ENCODE data around the gene CDC34.

Gene CDC34, protein sequence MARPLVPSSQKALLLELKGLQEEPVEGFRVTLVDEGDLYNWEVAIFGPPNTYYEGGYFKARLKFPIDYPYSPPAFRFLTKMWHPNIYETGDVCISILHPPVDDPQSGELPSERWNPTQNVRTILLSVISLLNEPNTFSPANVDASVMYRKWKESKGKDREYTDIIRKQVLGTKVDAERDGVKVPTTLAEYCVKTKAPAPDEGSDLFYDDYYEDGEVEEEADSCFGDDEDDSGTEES
- 23.2 to 44.3 reads per million in 2 donors for total RNA-seq

DNA sequence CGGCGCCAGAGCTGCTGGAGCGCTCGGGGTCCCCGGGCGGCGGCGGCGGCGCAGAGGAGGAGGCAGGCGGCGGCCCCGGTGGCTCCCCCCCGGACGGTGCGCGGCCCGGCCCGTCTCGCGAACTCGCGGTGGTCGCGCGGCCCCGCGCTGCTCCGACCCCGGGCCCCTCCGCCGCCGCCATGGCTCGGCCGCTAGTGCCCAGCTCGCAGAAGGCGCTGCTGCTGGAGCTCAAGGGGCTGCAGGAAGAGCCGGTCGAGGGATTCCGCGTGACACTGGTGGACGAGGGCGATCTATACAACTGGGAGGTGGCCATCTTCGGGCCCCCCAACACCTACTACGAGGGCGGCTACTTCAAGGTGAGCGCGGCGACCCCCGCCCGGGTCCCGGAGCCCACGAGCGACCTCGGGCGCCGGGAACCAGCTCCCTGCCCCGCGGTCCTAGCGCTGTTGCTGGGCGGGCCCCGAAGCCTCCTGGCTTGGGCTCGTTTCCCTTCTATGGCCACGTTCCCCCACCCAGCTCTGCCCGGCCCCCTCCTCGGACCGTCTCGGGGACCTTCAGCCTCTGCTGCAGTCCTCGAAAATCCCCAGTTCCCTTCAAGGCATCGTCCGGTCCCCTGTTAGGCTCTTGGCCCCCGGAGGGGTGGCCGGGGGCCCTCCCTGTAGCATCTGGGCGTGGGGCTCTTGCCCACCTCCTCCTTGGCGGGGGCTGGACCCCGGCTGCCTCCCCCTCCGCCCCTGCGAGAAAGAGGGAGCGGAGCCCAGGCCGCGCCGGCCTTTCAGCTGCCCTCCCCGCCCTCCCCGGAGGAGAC, at the start of gene CDC34:
Gene CDC34 (plus strand): TSS at position 8 of the 808 bp plus-strand sequence. CDS start 172 bp downstream, at position 180.
- no peak for DNase-seq

DNA sequence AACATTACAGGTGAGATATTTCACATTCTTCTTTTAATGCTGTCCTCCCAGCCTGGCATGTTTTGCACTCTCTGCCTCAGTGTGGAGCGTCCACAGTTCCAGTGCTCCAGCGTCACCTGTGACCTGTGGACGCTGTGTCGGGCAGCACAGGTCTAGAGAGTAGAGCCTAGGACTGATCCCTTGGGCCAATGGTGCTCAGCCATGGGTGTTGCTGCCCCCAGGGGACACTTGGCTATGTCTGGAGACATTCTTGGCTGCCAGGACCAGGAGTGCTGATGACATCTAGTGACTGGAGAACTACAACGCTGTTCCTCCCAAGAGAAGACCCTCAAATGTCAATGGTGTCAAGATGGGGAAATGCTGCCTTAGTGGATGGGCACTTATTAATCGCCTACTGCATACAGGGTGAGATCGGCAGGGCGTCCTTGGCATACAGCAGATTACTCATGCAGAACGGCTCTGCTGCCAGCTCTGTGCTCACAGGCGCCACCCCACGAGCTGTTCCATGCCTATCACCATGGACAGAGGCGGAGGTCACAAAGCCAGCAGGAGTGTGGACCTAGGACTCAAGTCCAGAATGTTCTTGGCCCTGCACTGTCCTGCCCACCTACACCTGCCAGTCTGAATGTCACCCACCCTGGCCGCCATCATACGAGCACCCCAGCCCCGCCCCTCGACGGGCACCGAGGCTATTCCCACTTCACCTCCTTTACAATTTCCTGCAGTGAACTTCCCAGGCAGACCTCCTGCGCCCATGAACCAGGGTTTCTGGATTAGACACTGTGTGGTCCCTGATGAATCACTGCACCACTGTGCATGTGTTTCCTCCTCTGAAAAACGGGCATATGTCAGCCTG, 49.1 kb upstream of the CDC34 start:
- DNase-seq, result no peak

DNA sequence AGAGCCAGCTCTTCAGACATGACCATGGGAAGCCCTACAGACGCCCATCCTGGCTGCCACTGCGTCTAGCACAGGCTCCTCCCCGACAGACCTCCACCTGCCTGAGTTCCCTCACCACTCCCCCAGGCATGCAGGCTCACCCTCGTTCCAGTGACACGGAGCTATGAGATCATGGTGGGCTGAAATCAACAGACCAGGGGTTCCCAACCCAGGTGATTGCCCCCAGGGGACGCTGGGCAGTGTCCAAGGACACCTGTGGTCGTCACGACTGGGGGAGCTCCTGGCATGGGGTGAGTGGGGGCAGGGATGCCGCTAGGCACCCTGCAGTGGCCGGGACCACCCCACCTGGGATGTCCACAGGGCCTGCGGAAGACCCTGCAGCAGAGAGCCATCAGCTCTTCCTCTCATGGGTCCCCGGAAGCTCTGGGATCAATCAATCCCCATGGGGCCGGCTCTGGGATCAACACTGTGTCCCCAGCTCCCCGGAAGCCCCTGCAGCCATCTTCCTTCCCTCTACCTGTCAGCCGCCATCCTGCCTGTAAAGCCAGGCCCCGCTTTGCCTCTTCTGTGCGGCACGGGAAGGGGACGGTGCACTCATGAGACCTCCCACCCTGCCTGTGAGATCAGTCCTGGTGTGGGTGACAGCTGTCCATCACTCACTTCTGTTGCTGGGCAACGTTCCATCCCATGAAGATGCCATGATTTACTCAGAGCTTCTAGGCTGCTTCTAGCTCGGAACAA, 48.1 kb upstream of the CDC34 start:
- DNase-seq, result no peak

DNA sequence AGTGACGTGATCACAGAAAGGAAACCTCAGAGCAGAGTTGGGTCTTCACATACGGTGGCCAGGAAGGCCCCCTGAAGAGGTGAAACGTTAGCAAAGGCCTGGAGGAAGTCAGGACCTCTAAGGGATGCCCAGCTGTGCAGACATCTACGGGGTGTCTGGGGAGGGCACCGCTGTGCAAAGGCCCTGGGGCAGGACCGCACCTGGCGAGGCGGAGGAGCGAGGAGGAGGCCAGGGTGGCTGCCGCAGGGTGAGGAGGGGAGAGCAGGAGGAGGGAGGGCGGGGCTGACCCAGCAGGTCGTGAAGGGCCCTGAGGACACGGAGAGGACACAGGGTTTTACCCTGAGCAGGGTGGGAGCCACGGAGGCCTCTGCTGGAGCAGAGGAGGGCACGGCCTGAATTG, 47.1 kb upstream of the CDC34 start:
- DNase-seq, result no peak

DNA sequence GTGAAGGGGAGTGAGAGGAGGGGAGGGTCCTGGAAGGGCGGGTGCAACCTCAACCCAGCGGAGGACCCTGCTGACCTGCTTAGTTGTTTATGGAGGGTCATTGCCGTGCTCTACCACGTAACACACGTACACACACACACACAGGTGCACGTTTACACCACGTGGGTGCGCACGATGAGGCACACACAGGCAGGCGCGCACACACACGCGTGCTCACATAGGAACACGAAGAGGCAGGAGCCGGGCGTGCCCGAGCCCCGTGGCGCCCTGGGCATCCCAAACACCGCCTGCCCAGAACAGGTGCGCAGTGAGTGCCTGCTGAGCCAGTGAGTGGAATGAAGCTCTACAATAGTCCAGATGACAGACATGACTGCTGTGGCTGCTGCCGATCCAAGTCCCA, 46.5 kb upstream of the CDC34 start:
- no peak for DNase-seq

DNA sequence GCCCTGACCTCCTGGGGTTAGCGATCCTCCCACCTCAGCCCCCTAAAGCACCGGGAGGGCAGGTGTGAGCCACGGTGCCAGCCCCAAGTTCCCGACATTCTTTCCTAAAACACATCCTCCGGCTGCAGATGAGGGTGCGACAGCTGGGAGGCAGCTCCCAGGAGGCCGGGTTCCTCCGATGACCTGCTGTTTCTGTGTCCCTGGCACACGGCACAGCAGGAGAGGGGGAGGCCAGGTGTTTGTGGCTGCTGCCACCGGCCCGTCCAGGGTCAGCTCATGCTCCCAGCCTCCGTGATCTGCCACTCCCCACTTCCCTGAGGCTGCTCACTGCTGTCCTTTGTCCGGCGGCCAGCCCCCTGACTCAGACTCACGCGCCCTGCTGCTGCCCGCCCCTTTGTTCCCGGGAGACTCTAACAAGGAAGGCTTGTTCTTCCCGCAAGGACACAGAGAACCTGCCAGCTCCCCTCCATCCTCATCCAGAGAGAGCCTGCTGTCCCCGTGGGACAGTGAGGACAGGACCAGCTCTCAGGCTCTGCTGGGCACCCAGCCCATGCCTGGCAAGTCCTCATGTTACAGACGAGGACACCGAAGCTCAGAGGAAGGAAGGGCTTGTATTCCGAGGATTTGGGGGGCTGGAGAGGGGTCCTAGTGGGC, 45.9 kb upstream of the CDC34 start:
- no peak for DNase-seq

DNA sequence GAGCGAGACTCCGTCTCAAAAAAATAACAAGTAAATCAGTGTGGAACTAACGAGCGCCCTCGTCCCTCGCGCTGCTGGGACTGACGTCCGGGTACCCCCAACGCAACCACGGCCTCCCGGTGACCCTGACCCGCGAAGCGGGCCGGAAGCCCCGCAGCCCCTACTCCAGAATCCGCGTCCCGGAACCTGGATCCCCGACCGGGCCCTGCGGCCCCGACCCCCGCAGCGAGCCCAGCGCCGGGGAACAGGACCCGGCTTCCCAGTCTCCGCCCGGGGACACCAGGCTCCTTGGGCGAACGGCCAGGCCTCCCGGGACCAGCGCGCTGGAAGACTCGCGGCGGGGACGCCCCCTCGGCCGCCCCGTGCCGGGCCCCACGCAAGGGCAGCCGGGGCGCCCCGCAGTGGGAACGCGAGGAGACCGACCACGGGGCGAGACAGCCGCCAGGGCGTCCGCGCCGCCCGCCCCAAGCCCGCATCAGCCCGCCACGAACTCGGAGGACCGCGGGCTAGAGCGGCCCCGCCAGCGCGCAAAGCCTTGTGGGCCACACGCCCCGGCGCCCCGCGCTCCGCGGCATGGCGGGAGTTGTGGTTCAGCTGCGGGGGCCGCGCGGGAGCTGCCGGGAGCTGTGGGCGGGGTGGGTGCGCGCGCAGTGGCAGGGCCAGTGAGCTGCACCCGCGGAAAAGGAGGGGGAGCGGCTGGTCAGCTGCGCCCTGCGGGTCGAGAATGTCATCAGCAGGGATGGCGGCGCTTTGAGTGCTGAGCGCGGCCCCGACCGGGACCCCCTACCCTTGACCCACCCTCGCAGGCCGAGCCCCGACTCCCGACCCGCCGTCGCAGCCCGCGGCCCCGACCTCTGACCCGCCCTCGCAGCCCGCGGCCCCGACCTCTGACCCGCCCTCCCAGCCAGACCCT, 42.8 kb upstream of the CDC34 start:
- DNase-seq, result peak; percentile 79 to 97 (median 87)

DNA sequence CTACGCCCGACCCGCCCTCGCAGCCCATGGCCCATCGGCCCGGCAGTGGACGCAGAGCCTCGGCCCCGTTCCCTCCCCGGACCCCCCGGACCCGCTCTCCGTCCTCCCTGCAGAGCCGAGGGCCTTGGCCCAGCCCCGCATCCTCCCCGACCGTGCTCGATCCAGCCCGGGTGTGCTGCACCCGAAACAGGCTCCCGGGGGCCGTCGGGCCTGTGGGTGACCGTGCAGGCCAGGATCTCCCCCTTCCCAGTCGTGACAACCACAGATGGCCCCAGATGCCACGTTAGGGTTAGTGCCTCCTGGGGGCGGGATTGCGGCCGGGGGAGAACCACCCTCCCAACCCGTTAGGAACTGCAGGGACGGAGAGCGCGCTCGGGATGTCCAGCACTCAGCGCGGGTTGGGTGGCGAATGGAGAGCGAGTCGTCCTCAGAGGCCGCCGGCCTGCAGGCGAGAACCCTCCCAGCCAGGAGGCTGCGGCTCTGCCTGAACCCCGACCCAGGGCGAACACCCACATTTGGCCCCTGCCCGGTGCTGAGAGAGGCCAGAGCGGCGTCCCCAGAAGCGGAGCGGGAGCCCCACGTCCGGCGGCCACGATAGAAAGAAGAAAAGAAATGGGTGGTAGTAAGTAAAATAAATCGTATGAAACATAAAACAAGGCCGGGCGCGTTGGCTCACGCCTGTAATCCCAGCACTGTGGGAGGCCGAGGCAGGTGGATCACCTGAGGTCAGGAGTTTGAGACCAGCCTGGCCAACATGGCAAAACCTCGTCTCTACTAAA, 42.0 kb upstream of the CDC34 start:
- peak in 1 of 5 experiments; percentile 35 for DNase-seq

DNA sequence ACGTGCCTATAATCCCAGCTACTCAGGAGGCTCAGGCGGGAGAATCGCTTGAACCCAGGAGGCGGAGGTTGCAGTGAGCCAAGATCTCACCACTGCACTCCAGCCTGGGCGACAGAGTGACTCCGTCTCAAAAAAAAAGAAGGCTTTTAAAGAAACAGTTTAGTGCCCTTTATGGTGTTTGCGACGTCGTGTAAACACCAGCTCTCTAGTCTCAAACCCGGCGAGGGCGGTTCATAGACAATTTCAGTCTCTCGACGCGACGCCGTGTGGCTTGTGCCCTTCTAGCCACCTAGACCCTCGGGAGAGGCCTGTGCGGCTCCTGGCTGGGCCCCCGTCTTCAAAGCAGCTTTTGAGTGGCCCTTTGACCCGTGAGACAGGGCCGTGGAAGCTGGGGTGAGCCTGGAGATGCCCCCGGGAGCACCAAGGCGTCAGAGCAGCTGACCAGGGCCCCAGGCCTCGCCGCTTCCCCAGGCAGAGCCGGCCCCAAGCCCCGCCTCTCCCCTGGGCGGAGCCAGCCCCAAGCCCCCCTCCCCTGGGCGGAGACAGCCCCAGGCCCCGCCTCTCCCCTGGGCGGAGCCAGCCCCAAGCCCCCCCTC, 40.3 kb upstream of the CDC34 start:
- peak in 1 of 5 experiments; percentile 24 for DNase-seq

DNA sequence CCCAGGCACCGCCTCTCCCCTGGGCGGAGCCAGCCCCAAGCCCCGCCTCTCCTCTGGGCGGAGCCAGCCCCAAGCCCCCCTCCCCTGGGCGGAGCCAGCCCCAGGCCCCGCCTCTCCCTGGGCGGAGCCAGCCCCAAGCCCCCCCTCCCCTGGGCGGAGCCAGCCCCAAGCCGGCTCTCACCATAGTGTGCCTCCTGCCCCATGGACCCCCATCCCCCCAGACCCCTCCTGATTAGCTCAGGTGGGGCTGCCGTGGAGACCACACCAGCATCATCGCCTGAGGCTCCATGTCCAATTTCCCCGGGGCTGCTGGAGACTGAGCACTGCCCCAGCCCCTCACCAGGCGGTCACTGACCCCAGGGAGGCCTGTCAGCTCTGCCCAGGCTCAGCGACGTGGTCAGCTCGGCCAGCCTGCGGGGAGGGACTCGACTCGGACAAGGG, 39.4 kb upstream of the CDC34 start:
- DNase-seq, result peak in 3 of 5 experiments; percentile 14 to 63 (median 34)

DNA sequence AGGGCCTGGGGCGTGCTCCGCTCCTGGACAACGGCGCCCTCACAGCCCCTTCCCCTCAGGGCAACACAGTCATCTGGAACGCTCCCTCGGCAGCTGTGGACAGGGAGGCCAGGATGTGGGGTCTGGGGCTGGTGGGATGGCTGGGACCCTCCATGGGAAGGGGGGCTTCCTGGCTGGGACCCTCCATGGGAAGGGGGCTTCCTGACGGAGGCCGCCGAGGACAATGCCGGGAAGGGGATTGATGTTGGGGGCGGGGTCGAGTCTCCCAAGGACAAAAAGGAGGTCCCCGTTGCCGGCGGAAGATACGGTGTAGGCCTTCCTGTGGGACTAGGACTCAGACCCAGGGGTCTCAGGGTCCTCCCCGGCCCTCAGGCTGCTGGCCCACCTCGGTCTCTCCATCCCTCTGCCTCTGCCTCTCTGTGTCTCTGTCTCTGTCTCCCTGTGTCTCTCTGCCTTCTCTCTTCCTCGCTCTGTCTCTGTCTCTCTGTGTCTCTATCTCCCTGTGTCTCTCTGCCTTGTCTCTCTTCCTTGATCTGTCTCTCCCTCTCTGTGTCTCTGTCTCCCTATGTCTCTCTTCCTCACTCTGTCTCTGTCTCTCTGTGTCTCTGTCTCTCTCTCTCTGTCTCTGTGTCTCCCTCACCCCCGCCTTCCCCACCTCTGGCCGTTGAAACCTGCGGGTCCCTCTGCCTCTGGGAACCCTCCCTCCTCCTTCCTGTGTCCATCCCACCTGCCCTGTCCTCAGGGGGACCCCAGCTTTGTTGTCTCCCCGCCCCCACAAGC, 38.0 kb upstream of the CDC34 start:
- DNase-seq, result no peak

DNA sequence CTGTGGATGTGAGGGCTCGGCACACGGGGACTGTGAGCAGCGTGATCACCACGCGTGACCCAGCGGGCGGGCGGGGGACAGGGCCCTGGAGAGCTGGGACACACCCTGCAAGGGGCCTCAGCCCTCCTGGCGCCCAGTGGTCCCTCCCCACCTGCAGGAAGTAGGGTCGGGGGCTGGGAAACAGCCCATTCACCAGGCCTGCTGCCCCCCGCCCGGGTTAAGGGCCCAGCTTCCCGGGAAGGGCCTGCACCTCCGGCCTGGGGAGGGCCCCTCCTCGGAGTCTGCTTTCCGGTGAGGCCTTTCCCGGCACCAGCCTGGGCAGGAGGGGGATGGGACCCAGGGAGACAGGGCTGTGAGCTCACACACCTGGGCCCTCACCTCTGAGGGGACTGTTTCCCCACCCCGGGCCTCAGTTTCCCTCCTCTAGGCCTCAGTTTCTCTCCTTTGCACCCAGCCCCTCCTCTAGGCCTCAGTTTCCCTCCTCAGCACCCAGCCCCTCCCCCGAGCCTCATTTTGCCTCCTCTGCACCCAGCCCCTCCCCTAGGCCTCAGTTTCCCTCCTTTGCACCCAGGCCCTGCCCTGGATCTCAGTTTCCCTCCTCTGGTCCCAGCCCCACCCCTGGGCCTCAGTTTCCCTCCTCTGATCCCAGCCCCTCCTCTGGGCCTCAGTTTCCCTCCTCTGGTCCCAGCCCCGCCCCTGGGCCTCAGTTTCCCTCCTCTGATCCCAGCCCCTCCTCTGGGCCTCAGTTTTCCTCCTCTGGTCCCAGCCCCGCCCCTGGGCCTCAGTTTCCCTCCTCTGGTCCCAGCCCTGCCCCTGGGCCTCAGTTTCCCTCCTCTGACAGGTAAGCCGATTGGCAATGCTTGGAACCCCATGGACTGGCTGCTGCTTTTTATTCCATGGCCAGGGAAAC, 37.1 kb upstream of the CDC34 start:
- DNase-seq, result no peak

DNA sequence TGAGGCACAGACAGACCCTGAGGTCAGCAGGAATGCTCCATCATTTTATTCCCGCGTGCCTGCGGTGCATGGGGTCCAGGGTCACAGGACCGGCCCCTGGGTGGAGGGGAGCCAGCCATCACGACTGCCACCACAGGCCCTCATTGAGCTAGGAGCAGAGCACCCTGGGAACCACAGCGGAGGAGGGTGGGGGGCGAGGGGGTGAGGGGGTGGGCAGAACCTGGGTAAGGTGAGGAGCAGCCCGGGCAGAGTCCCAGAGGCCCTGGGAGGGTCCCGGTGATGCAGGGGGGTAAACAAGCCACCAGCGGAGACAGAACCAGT, 36.5 kb upstream of the CDC34 start:
- no peak for DNase-seq

DNA sequence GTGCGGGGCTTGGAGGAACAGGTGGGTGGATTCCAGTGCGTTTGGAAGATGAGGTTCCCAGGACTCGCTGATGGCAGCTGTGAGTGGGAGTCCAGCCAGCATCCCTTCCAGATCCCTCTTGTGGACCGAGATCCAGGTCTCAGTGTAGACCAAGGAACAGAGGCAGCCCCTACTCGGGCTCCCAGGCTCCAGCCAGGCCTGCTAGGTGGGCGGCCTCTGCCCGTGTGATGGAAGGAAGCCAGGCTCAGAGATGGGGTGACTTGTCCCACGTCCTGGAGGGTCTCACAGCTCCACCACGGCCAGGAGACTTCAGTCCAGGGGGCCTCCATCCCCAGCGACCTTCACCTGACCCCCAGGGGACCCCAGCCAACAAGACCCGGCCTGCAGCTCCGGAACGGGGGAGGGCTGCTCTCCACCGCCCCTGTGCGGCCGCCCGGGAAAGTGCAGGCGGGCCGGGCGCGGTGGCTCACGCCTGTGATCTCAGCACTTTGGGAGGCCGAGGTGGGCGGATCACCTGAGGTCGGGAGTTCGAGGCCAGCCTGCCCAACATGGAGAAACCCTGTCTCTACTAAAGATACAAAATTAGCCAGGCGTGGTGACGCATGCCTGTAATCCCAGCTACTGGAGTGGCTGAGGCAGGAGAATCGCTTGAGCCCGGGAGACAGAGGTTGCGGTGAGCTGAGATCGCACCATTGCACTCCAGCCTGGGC, 36.0 kb upstream of the CDC34 start:
- DNase-seq, result peak in 3 of 5 experiments; percentile 30 to 53 (median 36)

DNA sequence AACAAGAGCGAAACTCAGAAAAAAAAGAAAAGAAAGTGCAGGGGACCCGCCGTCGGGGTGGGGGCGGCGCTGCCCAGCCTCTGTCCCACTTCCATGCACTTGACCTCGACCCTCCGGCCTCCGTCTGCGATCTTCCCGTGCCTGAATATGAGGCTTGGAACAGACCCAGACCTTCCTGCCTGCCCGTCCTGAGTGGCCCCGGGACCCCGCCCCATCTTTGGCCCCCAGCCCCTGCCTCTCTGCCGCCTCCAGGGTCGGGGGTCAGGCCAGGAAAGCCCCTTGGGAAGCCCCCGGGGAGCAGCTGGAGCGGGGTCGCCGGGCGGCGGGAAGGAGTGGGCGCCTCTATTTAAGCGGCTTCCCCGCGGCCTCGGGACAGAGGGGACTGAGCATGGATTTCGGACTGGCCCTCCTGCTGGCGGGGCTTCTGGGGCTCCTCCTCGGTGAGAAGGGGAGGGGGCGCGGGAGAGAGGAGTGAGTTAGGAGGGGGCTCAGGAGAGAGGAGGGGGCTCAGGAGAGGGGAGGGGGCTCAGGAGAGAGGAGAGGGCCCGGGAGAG, 35.4 kb upstream of the CDC34 start, which contains the start of gene MADCAM1:
Gene MADCAM1 (plus strand): TSS at position 375 of the 554 bp plus-strand sequence. CDS start 14 bp downstream, at position 389.
- DNase-seq, result no peak

DNA sequence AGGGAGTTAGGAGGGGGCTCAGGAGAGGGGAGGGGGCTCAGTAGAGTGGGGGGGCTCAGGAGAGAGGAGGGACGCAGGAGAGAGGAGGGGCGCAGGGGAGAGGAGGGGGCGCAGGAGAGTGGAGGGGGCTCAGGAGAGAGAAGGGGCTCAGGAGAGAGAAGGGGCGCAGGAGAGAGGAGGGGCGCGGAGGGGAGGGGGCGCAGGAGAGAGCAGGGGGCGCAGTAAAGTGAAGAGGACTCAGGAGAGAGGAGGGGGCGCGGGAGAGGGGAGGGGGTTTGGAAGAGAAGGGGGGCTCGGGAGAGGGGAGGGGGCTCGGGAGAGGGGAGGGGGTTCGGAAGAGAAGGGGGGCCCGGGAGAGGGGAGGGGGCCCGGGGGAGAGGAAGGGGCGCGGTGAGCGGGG, 34.6 kb upstream of the CDC34 start:
- DNase-seq, result no peak

DNA sequence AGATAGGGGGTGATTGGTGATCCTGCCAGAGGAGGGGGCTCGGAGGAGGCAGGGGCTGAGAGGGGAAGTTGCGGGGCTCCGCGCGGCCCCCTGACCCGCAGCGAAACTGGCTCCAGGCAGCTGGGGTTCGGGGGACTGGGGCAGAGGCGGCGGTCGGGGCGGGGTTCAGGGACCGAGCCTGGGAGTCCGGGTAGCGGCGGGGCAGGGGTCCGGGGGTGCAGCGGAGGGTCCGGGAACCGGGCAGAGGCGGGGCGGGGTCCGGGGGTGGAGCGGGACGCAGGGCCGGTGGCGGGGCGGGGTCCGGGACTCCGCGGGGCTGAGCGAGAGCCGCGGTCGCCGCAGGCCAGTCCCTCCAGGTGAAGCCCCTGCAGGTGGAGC, 34.1 kb upstream of the CDC34 start:
- DNase-seq, result no peak
